Parathyroid adenoma (tissue), 2 donors: ENCODE results near the gene CADPS.
A peak's percentile ranks its signal among the peaks of the same experiment; 100 is the strongest.

ENCODE experiments used
- H2AFZ ChIP-seq: fragments of 300-600 bp; sonication (generic); one replicate; pipeline ENCODE4 v1.7.0; 2017; ENCODE audit warnings: antibody characterized with exemption, mild to moderate bottlenecking
- H3K27ac ChIP-seq: fragments of 300-600 bp; sonication (generic); one replicate; pipeline ENCODE4 v1.7.0; 2017
- H3K27me3 ChIP-seq: fragments of 300-600 bp; sonication (generic); one replicate; pipeline ENCODE4 v1.7.0; 2017; ENCODE audit warnings: low read length; ENCODE audit not compliant: control insufficient read depth, insufficient read depth
- H3K36me3 ChIP-seq: fragments of 300-600 bp; sonication (generic); one replicate; pipeline ENCODE4 v1.7.0; 2017; ENCODE audit warnings: low read length; ENCODE audit not compliant: control insufficient read depth, insufficient read depth
- H3K4me1 ChIP-seq: fragments of 300-600 bp; sonication (generic); one replicate; pipeline ENCODE4 v1.7.0; 2017; ENCODE audit warnings: control low read depth
- H3K4me2 ChIP-seq: fragments of 300-600 bp; sonication (generic); one replicate; pipeline ENCODE4 v1.7.0; 2017; ENCODE audit warnings: low read length
- H3K4me3 ChIP-seq: fragments of 300-600 bp; sonication (generic); one replicate; pipeline ENCODE4 v1.7.0; 2017; ENCODE audit warnings: low read depth, low read length
- H3K79me2 ChIP-seq: fragments of 300-600 bp; sonication (generic); one replicate; pipeline ENCODE4 v1.7.0; 2017; ENCODE audit warnings: control low read depth
- H3K9ac ChIP-seq: fragments of 300-600 bp; sonication (generic); one replicate; pipeline ENCODE4 v1.7.0; 2017; ENCODE audit warnings: mild to moderate bottlenecking
- H3K9me3 ChIP-seq: fragments of 300-600 bp; sonication (generic); one replicate; pipeline ENCODE4 v1.7.0; 2017; ENCODE audit warnings: low read length; ENCODE audit not compliant: control insufficient read depth
- CTCF ChIP-seq: fragments of 300-600 bp; sonication (generic); IDR thresholded peaks from one replicate; pipeline ENCODE4 v1.7.0; 2017; ENCODE audit warnings: antibody characterized with exemption, mild to moderate bottlenecking
- donor health status: primary hyperparathyroidism.

The CADPS gene

GRCh38 chr3:62873451-62873760 is 1.8 kb downstream of the CADPS start:
- peak overlapping the region; percentile 84 for H2AFZ ChIP-seq
- H3K4me2 ChIP-seq, result peak overlapping the region; percentile 86
- no peaks in the 10 kb centered on the region for H3K9me3 ChIP-seq
- peak overlapping the region; percentile 92 for H3K27ac ChIP-seq
- peaks cover 3% of the 10 kb centered on the region for H3K79me2 ChIP-seq
- peak overlapping the region; percentile 51 for H3K4me3 ChIP-seq
- H3K27me3 ChIP-seq, result no peaks in the 10 kb centered on the region
- no peak for TF ChIP-seq CTCF
- no peaks in the 10 kb centered on the region for H3K36me3 ChIP-seq
- H3K4me1 ChIP-seq, result peaks cover 7% of the 10 kb centered on the region
- H3K9ac ChIP-seq, result peak overlapping the region; percentile 87

- Histone ChIP-seq H3K79me2 (peaks cover 5% of the 10 kb centered on the region), H2AFZ (no peak overlapping the region), H3K27ac (no peak overlapping the region), H3K9ac (no peak overlapping the region), H3K36me3 (no peaks in the 10 kb centered on the region), H3K4me1 (peaks cover 7% of the 10 kb centered on the region), H3K9me3 (no peaks in the 10 kb centered on the region), H3K4me3 (no peak overlapping the region), H3K4me2 (no peak overlapping the region), H3K27me3 (no peaks in the 10 kb centered on the region)
- no peak for TF ChIP-seq CTCF
These were observed 2.9 kb downstream of the CADPS start for GRCh38 chr3:62872318-62872717.

- no peak for TF ChIP-seq CTCF
- peaks cover 7% of the 10 kb centered on the region for H3K4me1 ChIP-seq
- H3K4me3 ChIP-seq, result no peak overlapping the region
- H3K79me2 ChIP-seq, result peaks cover 5% of the 10 kb centered on the region
- no peak overlapping the region for H3K9ac ChIP-seq
- H3K9me3 ChIP-seq, result no peaks in the 10 kb centered on the region
- no peaks in the 10 kb centered on the region for H3K27me3 ChIP-seq
- H3K27ac ChIP-seq, result no peak overlapping the region
- H3K4me2 ChIP-seq, result no peak overlapping the region
- H2AFZ ChIP-seq, result no peak overlapping the region
- no peaks in the 10 kb centered on the region for H3K36me3 ChIP-seq
These were observed 4.9 kb downstream of the CADPS start for GRCh38 chr3:62870321-62870720.

DNA sequence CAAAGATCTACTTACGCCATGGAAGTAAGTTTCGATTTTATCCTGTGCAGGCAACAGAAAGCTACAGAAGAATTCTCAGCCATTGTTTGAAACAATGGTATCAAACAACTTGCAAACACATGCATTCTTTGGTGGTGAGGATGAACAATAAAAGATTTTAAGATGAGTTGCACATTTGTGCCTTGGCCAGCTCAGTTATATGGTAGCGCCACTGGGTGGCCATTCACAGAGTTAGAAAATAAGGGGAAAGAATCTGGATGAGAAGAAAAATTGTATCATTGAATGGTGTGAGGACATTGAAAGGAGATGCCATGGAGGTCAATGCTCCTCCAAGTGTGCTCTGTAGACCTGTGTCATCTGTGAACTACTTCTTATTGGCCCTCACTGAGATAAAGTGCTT is 11.6 kb downstream of the CADPS start:
- peaks cover 7% of the 10 kb centered on the region for H3K79me2 ChIP-seq
- no peak overlapping the region for H3K9ac ChIP-seq
- no peak for TF ChIP-seq CTCF
- no peaks in the 10 kb centered on the region for H3K36me3 ChIP-seq
- H3K4me2 ChIP-seq, result no peak overlapping the region
- no peak overlapping the region for H3K27ac ChIP-seq
- no peaks in the 10 kb centered on the region for H3K9me3 ChIP-seq
- H3K4me1 ChIP-seq, result no peaks in the 10 kb centered on the region
- H3K4me3 ChIP-seq, result no peak overlapping the region
- no peaks in the 10 kb centered on the region for H3K27me3 ChIP-seq
- H2AFZ ChIP-seq, result no peak overlapping the region

DNA sequence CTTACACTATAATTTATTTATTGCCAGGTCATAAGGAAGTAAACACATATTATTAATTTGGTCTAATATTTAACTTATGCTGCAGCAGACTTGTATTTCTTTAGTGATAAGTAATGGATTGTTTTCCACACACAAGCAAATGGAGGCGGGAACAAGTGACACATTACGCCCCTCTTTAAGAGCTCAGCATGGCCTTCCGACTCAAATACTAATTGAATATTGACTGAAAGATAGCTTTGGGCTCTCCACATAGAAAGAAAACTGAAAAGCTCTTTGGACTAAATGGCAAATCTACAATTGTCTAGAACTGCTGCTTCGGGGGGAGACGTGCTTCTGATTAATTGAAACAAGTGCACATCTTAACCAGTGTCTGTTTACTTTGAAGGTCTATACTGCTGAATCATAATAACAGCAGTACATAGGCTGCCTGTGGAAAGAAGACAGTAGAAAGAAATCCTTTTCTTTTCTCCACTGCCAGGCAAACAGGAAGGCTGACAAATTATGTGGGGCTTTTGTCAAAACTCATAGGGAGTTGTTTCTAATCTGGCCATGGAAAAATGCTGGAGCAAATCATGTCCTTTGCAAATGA is 15.9 kb downstream of the CADPS start:
- H3K9me3 ChIP-seq, result no peaks in the 10 kb centered on the region
- H3K4me2 ChIP-seq, result no peak overlapping the region
- H3K27me3 ChIP-seq, result no peaks in the 10 kb centered on the region
- no peak overlapping the region for H3K27ac ChIP-seq
- no peaks in the 10 kb centered on the region for H3K36me3 ChIP-seq
- no peak for TF ChIP-seq CTCF
- H3K4me3 ChIP-seq, result no peak overlapping the region
- no peaks in the 10 kb centered on the region for H3K4me1 ChIP-seq
- H2AFZ ChIP-seq, result no peak overlapping the region
- peaks cover 2% of the 10 kb centered on the region for H3K79me2 ChIP-seq
- H3K9ac ChIP-seq, result no peak overlapping the region
